ENCODE results near the gene PON2. TPM values are rescaled to one million over a fixed set of nuclear protein-coding genes. Genes with fewer than 3 reads are reported as not detected.

PON2 gene
- total RNA-seq, 6 experiments from 2014 or later, result 63.7 to 79.0 (median 72.0) TPM

- no peak overlapping the region for H3K4me3 Mint-ChIP-seq
- H3K9me3 Mint-ChIP-seq, result peaks cover 11% of the 10 kb centered on the region; the same call in 1 of the 2 replicates
- DNase-seq, result no peak
- TF ChIP-seq CTCF (IDR thresholded peaks at IDR 0.05), result no peak
- H3K4me1 Mint-ChIP-seq (ENCODE audit: low read depth), result no peaks in the 10 kb centered on the region
- H3K27me3 Mint-ChIP-seq (ENCODE audit: insufficient read depth), result peaks cover 2% of the 10 kb centered on the region; the same call in 1 of the 2 replicates
- no peaks in the 10 kb centered on the region for H3K36me3 Mint-ChIP-seq (ENCODE audit: low read depth)
- H3K27ac Mint-ChIP-seq, result no peak overlapping the region
Observed at GRCh38 chr7:95457947-95458346, 23.1 kb upstream of the PON2 start.

GRCh38 chr7:95454438-95455045 lies 19.7 kb upstream of the PON2 start:
- Mint-ChIP-seq H3K4me3 (no peak overlapping the region), H3K4me1 (ENCODE audit: low read depth) (no peaks in the 10 kb centered on the region), H3K9me3 (no peaks in the 10 kb centered on the region), H3K27ac (no peak overlapping the region), H3K36me3 (ENCODE audit: low read depth) (no peaks in the 10 kb centered on the region), H3K27me3 (ENCODE audit: insufficient read depth) (no peaks in the 10 kb centered on the region)
- TF ChIP-seq CTCF (IDR thresholded peaks at IDR 0.05), result no peak
- DNase-seq, result no peak

DNA sequence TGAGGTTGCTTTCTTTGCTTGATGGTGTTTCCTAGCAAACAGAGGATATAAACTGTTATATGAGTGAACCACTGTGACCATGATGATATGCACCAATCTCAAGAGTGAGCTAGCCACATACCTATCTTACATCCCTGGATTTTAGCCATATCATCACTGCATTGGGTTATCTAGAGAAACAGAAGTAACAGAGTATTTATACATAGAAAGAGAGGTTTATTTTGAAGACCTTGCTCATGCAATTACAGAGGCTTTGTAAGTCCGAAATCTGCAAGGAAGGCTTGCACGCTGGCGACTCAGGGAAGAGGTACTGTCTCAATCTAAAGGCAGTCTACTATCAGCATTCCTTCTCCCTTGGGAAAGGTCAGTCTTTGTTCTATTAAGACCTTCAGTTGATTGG lies 11.8 kb upstream of the PON2 start:
- Mint-ChIP-seq H3K27ac (no peak overlapping the region), H3K36me3 (ENCODE audit: low read depth) (no peaks in the 10 kb centered on the region), H3K4me3 (no peak overlapping the region), H3K9me3 (no peaks in the 10 kb centered on the region), H3K4me1 (ENCODE audit: low read depth) (no peaks in the 10 kb centered on the region), H3K27me3 (ENCODE audit: insufficient read depth) (peaks cover 2% of the 10 kb centered on the region; the same call in 1 of the 2 replicates)
- DNase-seq, result no peak
- no peak for TF ChIP-seq CTCF (IDR thresholded peaks at IDR 0.05)

- DNase-seq, result no peak
- TF ChIP-seq CTCF (IDR thresholded peaks at IDR 0.05), result no peak
- Mint-ChIP-seq H3K4me3 (no peak overlapping the region), H3K27ac (no peak overlapping the region), H3K36me3 (ENCODE audit: low read depth) (no peaks in the 10 kb centered on the region), H3K4me1 (ENCODE audit: low read depth) (no peaks in the 10 kb centered on the region), H3K27me3 (ENCODE audit: insufficient read depth) (peaks cover 5% of the 10 kb centered on the region; the same call in 1 of the 2 replicates), H3K9me3 (no peaks in the 10 kb centered on the region)
Observed at GRCh38 chr7:95444796-95445195, 10.0 kb upstream of the PON2 start.

- no peak overlapping the region for H3K27ac Mint-ChIP-seq
- peaks cover 5% of the 10 kb centered on the region; the same call in 1 of the 2 replicates for H3K27me3 Mint-ChIP-seq (ENCODE audit: insufficient read depth)
- H3K36me3 Mint-ChIP-seq (ENCODE audit: low read depth), result no peaks in the 10 kb centered on the region
Observed at GRCh38 chr7:95441042-95441823, 6.4 kb upstream of the PON2 start.

More at GRCh38 chr7:95441042-95441823, 6.4 kb upstream of the PON2 start:
- no peak for TF ChIP-seq CTCF (IDR thresholded peaks at IDR 0.05)
- H3K4me3 Mint-ChIP-seq, result no peak overlapping the region
- no peak for DNase-seq
- no peaks in the 10 kb centered on the region for H3K9me3 Mint-ChIP-seq
- H3K4me1 Mint-ChIP-seq (ENCODE audit: low read depth), result no peaks in the 10 kb centered on the region
